T follicular helper cell (primary cell): Measurements from ENCODE around the gene MAP2K6.

Experiments used
- DNase-seq: peaks from one replicate; pipeline ENCODE4 v3.0.0-alpha.2; 2020; ENCODE audit warnings: low read depth

Gene MAP2K6

DNA sequence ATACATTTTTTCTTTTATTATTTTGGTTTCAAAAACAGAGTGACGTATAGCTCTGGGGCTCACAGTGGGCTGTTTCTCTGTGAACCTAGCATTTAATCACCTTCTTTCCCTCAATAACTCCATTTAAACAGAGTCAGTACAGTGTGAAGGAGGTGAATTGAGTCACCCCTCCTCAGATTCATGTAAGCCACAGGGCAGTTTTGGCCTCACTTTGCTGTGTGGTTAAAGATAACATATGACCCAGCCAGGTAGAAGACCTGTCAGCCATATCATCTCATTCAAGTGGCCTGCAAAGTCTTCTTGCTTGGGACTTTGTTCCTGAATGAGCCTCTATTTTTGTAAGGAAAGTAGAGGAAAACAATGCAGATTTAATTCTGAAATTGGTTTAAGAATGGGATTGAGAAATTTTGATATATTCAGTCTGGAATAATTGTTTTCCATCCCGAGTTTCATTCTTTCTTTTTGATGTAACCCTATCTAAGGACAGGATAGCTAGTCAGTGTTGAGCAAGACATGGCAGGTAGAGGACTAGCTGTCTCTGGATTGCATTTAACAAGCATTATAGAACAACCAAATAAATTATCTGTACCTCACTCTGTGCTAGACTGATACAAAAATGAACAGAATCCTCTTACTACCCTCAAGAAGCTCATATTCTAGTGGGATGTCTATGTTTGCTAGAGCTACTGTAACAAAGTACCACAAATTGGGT lies 13.1 kb downstream of the MAP2K6 start:
- no peak for DNase-seq

DNA sequence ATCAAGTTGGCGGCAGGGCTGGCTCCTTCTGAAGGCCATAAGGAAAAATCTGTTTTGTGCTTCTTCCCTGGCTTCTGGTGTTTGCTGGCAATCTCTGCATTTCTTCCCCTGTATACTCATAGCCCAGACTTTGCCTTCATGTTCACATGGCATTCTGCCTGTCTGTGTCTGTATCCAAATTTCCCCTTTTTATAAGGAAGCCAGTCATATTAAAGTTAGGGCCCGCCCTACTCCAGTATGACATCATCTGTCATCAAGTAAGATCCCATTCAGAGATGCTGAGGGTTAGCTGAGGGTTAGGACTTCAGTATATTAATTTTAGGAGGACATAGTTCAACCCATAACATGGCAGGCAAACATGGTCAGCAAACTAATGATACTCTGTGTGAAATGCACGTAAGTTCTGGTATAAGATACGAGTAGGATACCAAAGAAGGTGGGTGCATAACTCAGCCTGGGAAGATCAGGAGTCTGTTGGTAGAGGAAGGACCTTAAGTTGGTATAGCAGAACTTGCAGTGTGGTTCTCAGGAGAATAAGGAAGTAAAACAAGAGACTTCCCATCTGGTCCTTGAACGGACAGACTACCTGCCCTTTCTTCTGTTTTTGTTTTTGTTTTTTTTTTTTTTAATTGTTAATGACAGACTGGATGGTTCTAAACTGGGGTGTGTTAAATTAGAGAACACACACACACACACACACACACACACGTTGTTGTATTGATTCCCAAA lies 13.9 kb downstream of the MAP2K6 start:
- DNase-seq = no peak

DNA sequence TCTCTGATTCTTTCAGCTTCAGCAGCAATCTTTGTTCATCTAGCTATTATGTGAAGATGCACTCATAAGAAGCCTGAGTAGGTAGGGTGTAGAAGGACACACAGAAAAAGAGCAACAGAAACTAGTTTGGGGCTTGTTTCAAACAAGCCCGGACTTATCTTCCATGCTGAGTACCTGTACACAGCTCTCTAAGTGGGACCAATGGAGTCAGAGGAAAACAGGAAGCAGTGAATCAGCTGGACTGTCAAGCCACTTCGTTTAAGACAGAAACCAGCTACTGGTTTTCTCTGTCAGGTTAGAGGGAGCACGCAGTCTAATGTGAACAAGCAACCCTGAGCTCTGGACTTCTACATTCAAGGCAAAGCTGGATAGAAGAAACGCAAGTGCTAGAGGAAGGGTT lies 16.0 kb downstream of the MAP2K6 start:
- DNase-seq = no peak

DNA sequence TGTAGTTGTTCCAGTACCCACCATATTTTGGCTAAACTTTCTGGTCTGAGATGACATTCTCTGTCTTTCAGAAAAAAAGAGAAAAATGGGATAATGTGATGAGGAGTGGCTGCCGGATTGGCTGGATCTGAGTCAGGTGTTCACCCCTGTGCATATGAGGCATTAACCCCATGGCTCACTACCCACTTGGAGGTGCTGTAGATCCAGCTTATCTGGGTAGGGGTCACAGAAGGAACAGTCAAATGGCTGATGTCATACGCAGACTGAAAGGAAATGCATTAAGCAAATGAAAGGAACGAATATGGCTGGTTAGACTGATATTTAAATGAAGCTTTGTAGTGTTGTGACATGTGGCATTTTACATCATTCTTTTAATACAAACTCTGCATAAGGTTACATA lies 17.3 kb downstream of the MAP2K6 start:
- no peak for DNase-seq

- no peak for DNase-seq
These were observed 18.6 kb downstream of the MAP2K6 start for GRCh38 chr17:69433093-69433492.

DNA sequence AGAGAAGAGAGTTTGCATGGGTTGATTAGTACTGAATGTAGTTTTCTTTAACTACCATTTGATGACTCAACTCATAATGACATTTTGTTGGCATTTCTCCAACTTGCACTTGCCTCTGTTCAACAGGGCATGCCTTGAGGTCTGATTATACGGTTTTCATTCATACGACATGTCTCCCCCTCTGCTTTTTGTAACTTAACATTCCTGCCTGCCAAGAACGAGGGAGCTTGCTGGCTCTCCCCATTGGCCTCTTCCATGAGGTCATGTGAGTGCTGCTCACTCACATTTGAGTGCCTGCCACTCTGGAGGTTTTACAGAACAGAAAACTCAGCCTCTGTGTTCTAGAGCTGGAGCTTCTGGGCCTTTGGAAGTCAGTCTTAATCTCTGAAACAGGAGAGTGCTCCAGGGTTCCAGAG lies 19.7 kb downstream of the MAP2K6 start:
- DNase-seq = no peak

- DNase-seq = no peak
These were observed 21.6 kb downstream of the MAP2K6 start for GRCh38 chr17:69435971-69436696.

GRCh38 chr17:69437475-69437874 lies 23.0 kb downstream of the MAP2K6 start:
- no peak for DNase-seq

GRCh38 chr17:69438776-69439175 lies 24.3 kb downstream of the MAP2K6 start:
- DNase-seq = no peak

DNA sequence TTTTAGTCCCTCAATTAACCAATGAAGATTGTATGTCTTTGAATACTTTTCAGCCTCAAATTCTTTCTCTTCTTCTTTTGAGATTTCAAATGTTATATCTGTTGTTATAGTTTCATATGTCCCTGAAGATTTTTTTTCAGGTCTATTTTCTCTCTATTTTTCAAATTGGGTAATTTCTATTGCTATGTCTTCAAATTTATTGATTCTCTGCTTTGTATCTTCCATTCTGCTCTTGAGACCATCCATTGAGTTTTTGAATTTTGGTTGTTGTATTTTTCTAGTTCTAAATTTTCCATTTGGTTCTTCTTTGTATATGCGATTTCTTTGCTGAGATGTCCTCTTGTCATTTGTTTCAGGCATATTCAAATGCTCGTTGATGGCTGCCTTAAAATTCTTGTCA lies 26.7 kb downstream of the MAP2K6 start:
- no peak for DNase-seq

GRCh38 chr17:69443138-69443537 lies 28.6 kb downstream of the MAP2K6 start:
- DNase-seq = no peak

DNA sequence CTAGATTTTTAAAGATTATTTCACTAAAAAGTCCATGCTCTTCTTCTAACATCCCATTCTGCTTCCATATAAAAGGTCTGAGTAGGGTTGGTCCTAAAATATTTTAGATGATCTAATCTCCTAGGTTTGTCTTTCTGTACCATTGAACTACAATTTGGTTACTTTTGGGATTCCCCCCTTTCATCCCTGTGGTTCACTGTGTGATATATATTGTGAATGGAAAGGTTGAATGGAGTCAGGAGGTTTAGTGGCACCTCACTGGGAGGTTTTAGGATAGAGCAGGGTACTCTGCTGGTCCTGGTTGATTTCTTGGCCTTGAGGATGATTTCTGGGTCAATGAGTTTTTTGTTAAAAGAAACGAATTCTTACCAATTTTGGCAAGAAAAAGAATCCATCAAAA lies 29.5 kb downstream of the MAP2K6 start:
- DNase-seq = no peak

DNA sequence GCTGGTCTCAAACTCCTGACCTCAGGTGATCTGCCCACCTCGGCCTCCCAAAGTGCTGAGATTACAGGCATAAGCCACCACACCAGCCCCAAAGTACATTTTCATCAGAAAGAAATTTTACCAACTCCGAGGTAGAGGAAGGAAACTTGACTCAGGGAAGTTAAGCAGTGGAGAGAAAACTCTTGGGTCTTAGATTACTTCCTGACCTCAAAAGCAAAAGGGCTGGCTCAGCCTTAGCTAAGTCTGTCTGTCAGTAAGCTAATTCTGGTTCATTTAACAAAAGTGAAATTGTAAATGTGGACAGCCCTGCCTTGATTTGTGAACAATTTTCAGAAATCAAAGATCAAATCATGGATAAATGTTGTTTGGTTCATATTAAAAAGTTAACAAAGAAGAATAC lies 30.6 kb downstream of the MAP2K6 start:
- DNase-seq = no peak

DNA sequence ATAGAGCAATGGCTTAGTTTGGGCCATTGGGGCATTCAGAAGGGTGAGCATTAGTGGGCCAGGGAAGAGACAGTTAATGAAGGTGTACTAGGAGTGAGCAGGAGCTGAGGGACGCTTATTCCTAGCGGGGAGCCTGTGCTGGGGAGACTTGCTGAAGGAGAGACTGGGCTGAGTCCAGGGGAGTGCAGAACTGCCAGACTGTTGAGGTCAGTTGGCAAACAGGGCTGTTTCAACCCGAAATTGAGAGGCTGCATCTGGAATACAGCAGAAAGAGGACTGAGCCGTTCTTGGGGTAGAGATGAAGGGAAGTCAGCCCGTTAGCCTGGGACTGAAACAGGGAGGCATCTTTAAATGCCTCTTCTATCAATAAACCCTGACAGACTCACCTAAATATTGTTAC lies 33.2 kb downstream of the MAP2K6 start:
- DNase-seq = no peak

- DNase-seq = no peak
These were observed 34.1 kb downstream of the MAP2K6 start for GRCh38 chr17:69448431-69449102.

- DNase-seq = no peak
These were observed 35.6 kb downstream of the MAP2K6 start for GRCh38 chr17:69450131-69450530.

GRCh38 chr17:69450918-69451317 lies 36.4 kb downstream of the MAP2K6 start:
- DNase-seq = no peak

DNA sequence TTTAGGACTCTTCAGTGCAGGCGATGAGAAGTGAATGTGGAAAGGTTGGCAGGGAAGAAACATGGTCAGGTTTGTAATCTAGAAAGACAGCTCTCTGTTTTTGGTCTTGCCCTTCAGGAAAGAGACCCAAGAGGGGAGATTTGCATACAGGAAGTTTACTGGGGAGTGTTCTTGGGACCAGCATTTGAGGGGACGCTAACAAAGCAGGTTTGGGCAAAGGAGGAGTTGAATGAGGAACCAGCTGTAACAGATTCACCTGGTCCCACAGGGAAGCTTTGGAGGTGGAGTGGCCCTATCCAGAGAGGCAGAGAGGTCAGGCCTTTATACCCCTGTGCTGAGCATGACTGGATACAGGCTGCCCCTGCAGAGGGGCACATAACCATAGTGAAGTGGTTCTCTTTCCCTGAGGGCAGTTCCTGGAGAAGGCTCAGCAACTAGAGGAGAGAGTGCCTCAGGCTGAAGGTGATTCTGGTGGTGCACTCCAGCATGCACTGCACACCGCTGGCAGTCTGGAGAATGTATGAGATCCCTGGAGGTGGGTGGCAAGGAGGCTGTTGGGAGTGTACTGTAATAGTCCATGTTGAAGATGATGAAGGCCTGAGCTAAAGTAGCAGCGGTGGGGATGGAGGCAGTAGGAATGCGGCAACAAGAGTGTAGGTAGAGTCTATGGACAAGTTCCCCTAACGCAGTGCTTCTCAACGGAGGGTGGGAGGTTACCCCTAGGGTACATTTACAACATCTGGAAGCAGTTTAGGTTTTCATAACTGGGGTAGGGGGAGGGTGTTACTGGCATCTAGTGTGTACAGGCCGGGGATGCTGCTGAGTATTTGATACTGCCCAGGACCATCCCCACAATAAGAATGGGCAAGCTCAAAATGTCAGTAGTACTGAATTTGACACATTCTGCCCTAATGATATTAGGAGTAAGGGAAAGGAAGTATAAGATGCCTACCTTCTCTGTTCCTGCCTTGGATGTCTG lies 37.2 kb downstream of the MAP2K6 start:
- DNase-seq = no peak

GRCh38 chr17:69452664-69453260 lies 38.3 kb downstream of the MAP2K6 start:
- DNase-seq = no peak

DNA sequence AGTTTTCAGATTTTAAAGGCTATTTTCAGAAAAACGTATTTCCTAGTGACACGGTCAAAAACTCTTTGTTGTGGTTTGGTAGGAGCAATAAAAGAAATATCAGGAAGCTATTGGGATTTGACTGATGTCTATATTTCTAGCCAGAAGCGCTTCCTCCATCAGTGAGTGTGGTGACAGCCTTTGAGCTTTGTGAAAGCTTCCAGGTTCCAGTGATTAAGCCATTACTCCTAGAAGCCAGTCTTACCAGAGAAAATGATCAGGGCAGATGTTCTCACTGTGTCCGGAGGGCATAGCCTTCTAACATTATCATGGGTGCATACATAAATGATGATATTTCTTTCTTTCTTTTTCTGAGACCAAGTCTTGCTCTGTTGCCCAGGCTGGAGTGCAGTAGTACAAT lies 39.6 kb downstream of the MAP2K6 start:
- no peak for DNase-seq

DNA sequence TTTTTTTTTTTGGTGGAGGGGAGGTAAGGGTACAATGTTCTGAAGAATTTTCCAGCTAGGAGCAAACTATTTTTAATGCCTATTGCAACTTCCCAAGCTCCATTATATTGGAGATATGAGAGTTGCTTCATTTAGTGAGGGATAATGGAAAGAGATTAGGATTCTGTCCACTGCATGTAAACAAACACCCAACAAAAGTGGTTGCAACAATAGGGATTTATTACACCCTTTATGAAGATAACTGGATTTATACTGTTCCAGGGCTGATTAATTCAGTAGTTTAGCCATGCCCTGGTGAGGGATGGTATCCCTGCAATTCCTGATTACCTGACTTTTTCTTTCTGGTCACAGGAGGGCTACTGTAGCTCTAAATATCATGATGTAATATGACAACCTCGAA lies 40.5 kb downstream of the MAP2K6 start:
- DNase-seq = no peak
